CD4-positive, alpha-beta T cell treated with Interleukin-6 for 4 hours (primary cell): ENCODE data around the gene SGIP1.

Experiments used
- DNase-seq: peaks from one replicate; pipeline ENCODE4 v3.0.0-alpha.2; 2020; ENCODE audit warnings: mixed read lengths

The SGIP1 gene

DNA sequence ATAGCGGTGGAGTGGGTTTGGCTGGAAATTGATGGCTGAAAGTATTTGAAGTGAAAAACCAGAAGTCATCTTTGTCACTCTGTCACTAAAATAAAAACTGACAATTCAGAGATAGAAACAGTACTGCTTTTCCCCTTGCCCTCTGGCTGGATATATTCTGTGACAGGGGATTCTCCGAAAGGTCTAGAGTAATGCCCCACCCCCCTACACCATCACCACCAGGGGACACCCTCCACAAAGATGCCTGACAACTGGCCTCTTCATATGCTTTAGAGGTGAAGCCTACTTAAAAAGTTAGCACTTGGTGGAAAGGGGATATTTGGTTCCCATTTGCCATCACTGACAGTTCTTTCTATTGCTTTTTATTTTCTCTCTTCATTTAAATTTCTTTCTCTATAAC is 73.5 kb downstream of the SGIP1 start:
- DNase-seq: no peak

DNA sequence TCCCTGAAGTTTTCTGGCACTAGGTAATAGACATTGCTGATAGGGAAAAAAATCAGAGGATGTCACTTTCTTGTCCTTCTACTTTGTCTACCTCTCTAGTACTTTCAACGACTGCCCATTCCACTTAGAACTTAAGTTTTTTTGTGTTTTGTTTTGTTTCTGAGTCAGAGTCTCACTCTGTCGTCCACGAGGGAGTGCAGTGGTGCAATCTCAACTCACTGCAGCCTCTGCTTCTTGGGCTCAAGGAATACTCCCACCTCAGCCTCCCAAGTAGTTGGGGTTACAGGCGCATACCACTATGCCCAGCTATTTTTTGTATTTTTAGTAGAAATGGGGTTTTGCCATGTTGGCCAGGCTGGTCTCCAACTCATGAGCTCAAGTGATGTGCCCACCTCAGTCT is 79.2 kb downstream of the SGIP1 start:
- DNase-seq: no peak

DNA sequence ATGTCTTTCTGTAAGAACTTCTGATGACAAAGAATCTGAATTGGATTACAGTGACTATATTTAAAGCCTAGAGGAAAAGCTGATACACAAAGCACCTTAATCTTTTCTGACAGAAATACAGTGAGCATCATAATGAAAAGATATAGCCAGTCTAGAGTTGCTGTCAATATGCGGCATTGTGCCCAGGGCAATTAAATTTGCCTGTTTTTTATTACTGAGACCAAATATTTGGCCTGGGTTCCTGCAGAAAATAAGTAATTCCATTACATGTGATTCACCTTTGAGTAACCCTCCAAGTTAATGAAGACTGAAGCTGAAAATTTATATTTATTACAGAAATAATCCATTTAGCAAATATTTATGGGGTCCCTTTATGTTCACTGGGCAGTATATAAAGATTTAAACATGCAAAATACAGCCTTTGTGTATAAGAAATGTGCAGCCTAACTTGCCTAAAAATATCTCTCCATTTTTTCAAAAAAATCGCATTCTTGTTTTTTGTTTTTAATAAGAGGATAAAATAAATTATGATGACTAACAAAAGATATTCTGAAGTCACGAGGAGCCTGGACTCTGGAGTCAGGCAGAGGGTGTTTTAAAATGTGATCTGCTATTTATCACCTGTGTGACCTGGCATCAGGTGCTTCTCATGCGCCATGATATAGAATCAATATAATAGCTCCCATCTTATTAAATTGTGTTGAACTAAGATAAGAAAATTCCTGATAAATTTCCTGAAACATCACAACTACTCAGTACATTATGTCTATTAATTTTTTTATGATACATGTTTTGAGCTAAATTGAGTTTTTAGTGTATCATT is 83.6 kb downstream of the SGIP1 start:
- DNase-seq: no peak

DNA sequence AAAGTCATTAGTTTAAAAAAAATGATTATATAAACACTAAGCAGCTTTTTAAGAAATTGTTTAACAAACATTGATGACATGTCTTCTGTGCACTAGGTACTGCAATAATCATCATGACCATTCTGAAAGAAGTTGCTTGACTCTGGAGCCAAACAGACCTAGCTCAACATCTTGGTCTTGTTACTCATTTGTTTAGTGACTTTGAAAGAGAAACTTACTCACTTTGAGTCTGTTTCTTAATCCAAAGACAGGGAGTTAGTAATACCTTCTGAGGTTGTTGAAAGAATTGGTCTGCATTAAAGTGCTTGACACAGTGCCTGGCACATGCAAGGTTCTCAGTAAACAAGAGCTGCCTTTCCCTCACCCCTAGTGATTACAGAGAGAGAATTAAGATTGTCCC is 84.4 kb downstream of the SGIP1 start:
- DNase-seq: no peak

DNA sequence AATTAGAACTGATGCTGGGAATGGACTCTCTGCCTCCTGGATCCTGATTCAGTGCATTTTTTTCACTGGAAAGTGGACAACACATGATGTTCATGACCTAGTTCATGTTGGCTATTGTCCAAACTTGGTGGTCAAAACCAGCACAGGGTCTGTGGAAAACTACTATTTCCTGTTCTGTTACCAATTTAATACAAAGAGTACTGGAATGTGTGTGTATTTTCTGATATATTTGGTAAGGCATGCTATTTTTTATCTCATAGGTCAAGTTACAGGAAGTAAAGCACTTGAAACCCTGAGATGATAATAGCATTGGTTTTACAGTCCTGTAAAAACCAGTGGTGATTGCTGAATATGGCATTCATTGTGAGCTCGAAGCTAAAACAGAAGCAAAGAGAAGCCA is 89.9 kb downstream of the SGIP1 start:
- DNase-seq: no peak

DNA sequence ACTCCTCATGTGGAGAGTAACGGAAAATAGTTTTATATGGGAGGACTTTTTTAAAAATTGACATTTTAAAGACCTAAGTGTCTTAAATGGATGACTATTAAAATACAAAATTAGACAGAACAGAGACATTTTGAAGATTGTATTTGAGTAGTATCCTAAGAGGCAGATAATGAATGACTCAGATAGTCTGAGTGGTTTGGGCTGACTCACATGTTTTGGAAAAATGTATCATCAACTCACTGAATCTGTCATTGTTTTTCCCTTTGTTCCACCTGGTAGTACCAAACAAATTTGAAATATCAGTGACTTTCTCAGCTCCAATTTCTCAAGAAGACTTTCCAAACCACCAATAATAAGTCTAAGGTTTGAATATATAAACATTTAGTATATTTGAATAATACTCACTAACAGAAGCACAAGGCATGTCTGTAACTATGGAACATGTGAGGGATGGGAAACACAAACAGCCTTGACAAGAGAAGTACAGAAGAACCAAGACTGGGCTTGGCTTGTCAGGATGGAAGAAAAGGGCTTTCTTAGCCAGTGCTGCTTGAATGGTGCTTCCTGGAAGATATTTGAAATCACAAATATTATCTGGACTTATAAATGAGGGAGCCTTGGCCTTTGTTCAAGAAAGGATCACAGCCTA is 90.6 kb downstream of the SGIP1 start:
- DNase-seq: no peak

DNA sequence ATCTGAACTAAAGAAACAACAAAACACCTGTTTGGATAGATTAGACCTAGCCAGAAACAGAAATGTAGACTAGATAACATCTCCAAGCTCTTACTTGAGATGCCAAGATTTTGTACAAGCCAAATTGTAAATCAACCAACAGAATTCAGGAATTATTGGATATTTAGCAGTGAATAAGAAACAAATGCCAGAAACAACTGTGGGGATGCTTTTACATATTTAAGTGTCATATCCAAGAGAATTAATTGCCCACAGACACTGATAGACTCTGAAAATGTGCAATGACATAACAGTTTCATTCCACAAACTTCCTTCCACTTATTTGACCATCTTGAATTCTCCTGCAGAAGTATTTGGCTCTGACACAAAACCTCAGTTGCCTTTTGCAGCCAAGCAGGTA is 92.3 kb downstream of the SGIP1 start:
- no peak for DNase-seq

DNA sequence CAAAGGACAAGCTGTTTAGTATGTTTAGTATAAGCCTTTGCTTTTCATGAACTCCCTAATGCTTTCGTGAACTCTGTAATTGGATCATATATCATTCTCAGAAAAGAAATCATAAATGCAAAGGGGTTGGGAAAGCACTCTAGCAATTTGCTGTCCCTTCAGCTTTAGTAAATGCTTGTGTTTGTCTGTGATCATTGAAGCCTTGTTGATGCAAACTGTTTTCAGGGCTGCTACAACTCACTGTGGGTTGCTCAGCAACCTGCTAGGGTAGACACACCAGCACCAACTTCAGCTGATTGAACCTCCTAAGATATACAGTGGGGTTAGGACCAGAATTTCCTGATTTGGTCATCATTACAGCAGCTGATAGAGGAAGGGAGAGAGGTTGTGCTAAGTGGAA is 95.0 kb downstream of the SGIP1 start:
- DNase-seq: no peak

DNA sequence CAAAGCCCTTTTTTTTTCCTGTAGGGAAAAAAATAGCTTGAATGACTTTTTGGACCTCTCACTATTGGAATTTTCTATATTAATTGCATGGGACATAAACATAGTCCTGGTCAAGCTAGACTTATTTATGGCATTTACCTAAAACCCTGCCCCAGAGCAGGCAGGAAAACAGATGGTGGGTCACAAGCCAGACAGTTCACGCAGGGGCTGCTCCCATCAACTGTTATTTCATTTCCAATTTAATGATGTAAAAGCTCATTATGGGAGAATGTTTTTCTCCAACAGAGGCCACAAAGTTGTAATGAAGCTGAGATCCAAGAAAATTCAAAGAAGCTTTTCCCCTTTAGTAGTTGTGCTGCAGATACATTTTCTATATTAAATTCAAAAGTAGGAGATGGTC is 99.2 kb downstream of the SGIP1 start:
- DNase-seq: no peak

DNA sequence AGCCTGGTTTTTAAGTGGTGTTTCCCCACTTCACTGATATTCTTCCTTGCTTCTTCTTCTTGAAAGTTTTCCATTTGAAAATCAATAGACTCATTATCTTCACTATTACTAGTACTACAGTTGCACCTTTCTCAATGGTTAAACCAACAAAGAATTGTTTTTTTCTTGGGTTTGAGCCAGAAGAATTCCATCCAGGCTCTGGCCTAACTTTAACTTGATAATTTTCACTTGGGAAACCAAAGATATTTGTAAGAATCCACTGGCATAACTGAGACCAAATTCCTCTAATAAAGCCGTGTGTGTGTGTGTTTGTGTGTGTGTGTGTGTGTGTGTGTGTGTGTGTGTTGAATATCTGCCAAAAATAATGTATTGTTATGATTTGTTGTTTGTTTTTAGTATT is 103.2 kb downstream of the SGIP1 start:
- no peak for DNase-seq

DNA sequence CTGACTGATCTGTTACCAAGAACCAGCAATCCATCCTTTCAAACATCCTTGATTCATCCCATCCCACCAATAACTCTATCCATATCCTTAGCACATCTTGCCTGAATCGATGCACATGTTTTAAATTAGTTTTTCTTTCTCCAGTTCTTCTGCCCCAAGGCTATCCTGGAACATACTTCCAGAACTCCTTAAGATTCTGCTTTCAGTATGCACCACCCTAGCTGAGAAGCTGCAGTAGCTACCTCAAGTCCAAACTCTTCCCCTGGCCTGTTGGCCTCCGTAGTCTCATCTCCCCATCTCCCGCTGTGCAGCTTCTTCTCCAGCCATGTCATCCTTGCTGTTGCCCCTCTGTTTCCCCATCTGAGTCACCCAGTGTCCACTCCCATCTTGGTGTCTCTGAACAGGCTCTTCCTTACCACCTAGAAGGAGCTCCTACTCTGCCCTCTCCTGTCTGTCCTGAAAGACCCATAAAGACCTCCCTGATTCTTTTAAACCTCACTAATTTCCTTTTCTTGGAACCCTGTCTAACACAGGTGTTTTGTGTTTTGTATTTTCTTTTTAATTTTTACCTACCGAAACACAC is 108.0 kb downstream of the SGIP1 start:
- no peak for DNase-seq

DNA sequence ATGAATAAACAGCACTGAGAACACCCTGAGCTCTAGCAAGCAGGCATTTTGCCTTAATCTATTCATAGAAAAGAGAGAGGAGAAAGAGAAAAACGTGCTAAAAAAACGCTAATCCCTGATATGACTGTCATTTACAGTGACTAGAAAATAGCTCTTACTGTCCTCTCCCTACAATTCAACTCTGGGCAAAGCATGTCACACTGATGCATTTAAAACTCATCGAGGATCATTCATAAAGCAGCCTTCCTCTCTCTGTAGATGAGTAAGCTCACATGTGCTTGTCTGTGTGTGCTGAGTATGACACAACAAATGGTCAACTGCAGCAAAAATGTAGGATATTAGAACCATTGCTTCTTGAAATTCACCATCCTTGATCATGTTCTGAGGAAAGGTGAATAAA is 109.0 kb downstream of the SGIP1 start:
- no peak for DNase-seq

DNA sequence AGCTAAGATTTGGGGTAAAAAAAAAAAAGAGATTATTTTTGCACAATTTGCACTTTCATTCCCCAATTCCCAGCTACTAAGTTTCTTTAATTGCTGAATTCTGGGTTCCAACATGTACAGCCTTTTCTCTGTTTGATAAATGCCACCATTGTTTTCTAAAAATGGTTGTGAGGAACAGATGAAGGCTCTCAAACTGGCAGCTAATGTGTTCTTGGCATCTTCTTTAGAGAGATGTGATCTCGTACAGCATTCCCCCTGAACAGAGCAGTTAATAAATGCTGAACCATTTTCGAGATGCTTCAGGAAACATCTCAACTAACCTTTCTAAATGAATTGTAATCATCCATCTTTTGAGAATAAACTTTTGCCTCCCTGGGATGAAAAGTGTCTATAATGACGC is 110.4 kb downstream of the SGIP1 start:
- DNase-seq: no peak

DNA sequence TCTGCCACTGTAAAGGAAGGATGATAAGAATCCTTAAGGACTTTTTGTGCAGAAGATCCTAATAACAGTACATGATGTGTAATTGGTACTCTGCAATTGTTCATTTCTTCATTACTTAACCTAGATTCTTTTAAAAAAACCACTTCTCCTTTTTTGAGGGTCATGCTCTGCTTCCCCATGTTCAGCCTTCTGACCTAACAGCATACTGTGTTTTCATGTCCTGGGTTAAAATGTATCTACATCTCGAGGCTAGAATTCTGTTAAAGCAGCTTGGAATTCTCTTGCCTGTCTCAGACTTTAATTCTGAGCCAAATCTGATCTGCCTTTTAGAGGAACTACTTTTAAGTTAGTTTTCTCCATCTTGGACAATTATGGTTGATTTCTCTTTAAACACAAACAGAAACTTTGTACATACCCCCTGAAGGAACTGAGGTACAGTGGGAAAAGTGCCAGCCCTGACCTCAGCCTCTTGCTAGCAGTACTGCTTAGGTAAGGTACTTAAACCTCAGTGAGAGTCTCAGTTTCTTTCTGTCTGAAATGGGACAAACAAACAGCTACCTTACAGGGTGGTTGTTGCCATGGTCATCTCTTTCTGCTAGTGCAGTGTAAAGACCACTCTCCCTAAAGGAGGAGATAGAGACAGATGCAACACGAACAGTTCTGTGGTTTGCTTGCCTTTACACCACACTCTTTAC is 115.1 kb downstream of the SGIP1 start:
- DNase-seq: no peak

DNA sequence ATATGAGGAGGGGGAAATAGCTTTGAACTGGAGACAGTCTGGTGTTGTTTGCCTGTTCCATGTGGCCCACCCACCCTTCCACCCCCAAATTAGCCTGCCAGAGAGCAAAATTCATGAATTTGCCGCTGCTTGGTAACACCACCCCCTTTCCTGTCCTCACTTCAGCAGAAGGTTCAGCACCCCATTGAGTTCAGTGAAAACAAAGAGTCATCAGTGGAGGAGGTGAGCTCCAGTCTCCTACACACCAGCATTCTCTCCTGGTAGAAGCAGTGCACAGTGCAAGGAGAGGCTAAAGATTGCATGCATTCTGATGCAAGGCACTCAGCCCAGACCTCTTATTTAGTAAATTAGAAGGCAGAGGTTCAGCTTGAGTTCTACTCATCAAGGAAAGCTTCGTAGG is 118.6 kb downstream of the SGIP1 start:
- DNase-seq: no peak

DNA sequence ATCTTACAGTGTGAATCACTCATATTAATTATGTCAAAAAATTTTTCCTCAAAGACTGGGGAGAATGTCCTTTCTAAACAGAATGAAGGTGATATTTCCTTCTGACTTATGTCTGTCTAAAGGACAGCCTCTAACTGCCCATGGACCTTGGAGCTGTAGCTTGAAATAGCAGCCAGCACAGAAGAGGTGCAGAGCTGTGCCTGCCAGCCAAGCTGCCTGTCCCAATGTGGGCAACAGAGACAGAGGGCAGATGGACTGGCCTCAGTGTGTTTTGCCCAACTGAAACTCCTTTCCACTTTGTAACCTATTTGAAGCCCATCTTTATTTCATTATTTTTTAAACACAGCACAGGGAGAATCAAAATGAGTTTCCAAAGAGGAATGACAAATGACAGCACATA is 120.7 kb downstream of the SGIP1 start:
- no peak for DNase-seq

DNA sequence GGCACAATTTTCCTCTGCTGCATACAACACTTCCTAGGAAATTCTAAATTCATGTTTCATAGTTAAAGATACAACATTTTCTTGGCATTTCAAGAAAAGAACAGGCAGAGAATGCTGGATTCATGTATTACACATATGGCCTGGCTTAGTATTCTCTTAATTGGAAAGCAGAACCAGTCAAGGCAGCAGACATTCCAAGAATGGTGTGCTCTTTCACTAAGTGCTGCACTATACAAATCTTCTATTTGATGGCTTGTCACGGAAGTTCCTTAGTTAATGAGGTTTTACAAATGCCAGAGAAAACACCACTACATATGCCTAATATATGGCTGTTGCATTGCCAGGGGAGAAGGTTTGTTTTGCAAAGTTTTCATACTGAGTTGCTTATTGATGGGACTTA is 137.5 kb downstream of the SGIP1 start:
- DNase-seq: no peak

DNA sequence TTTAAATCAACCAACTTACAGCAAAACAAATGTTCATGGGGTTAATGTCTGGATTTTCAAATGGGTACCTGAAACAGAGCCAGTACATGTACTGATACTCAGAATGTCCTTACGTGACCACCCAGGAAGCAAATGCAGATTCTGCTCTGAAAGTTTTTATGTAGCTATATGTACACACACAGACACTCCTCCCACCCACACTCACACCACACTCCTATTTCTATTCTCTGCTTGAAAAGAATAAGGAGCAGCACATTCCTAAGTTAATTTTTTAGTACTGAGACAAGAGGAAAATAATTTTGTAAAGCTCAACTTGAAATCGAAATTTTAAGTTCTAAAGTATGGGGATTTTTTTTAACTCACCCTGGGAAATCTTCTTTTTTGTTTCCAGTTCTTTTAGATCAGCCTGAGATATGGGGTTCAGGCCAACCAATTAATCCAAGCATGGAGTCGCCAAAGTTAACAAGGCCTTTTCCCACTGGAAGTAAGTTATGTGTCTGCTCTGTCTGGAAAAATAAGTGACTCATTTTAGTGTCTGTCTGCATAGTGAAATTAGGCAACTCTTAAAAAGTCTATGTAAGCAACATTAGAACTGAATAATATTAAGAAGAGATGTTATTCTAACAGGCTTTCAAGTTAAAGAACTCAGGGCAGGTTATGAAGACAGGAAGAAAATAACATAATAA is 142.8 kb downstream of the SGIP1 start:
- DNase-seq: no peak

DNA sequence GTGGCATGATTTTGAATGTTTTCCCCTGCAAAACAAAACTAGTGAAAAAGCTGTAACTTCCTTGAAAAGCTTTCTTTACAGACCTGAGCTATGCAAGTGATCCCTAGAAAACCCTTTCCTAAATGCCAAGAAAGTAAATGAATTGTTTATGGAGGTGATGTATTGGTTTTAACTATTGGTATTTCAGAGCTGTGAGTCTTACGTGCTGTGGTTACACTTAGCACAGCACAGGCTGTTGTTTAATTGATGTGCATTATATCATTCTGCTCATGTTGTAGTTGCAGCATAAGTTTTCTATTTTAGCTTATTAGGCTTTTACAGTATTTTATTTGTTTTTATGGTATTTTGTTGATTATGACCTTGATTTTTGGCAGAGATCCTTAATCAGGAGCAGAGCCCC is 144.2 kb downstream of the SGIP1 start:
- no peak for DNase-seq

DNA sequence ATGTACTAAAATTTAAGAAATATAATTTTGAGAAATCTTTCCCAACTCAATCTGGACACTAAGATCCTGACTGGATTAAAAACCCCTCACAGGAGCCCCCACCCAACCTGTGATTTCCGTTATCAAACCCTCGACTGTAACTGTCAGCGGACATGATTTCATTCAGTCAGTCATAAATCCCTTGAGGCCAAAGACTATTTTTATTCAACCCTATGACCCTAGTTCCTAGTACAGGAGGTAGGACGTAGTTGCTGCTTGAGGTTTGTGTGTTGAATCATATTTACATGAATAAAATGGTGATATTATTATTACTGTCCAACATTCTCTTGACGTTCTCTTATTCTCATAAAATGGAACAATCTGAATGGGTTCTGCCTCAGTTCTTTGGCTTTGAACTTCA is 145.2 kb downstream of the SGIP1 start:
- no peak for DNase-seq

DNA sequence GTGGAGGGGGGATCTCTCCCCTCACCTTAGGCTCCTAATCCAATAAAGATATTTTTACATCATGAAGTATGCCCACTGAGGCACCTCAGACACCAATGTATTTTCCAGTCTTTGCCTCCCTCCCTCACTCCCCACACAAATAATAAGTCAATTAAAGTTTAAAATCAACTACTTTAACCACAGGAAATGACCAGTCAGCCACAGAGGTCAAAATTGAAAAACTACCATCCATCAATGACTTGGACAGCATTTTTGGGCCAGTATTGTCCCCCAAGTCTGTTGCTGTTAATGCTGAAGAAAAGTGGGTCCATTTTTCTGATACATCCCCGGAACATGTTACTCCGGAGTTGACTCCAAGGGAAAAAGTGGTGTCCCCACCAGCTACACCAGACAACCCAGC is 147.7 kb downstream of the SGIP1 start:
- no peak for DNase-seq

DNA sequence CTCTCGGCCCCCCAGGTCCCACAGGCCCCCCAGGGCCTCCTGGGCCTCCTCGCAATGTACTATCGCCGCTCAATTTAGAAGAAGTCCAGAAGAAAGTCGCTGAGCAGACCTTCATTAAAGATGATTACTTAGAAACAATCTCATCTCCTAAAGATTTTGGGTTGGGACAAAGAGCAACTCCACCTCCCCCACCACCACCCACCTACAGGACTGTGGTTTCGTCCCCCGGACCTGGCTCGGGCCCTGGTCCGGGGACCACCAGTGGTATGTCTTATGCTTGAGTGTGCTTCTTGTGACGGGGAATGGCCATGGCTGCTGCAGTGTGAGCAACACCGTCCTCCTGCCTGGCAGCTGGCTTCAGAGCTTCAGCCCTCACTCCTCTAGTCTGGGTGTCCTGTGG is 148.2 kb downstream of the SGIP1 start:
- no peak for DNase-seq

DNA sequence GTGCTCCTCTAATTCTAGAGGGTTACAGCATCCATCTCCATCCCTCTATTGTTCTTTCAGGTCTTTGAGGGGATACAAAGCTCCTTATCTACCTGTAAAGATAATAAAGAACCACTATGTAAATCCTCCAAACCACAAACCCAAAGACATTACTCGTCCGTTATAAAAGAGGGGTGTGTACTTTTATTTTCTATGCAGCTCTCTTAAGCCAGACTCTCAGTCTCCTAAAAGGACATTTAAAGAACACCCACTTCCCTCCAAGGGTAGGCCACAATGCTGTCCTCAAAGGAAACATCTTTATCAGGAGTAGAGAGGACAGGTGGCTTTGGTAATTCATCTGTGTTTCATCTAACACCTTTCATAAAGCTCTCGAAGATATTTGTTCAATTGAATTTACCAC is 150.4 kb downstream of the SGIP1 start:
- DNase-seq: no peak
